Measurements from ENCODE around the gene COL15A1.
"Not testable (repeated sequence)": the region's sequence is repeated elsewhere in the genome, so short reads cannot be mapped to it uniquely, and the experiment has no call there.

The COL15A1 gene

GRCh38 chr9:98908897-98909634, 34.6 kb upstream of the COL15A1 start:
- DNase-seq (ENCODE audit: insufficient read length, low spot score) (no peak), FAIRE-seq (no peak)
- no peak for TF ChIP-seq POLR2A (IDR thresholded peaks at IDR 0.05; ENCODE audit: low read depth, low read length)

- no peak for TF ChIP-seq POLR2A (IDR thresholded peaks at IDR 0.05; ENCODE audit: low read depth, low read length)
- DNase-seq (ENCODE audit: insufficient read length, low spot score) (no peak), FAIRE-seq (no peak)
Observed at GRCh38 chr9:98909935-98910334, 33.8 kb upstream of the COL15A1 start.

DNA sequence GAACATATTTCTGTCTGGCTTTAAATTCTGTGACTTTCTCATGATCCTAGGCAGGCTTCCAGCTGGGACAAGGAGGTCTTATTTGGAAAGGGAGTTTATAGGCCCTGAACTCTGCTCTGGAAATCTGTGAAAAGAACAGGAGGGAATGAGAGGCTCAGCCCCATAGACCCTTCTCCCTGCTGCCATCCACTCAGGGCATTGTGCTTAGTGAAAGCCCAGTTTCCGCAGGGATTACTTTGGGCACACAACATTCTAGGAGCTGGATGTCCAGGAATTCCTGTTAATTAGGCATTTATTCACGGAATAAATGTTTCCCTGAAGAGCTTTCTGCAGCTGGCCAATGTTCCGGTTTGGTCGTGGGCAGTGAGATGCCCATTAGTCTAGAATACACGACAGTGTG, 32.7 kb upstream of the COL15A1 start:
- no peak for FAIRE-seq
- TF ChIP-seq POLR2A (IDR thresholded peaks at IDR 0.05; ENCODE audit: low read depth, low read length): no peak
- no peak for DNase-seq (ENCODE audit: insufficient read length, low spot score)

GRCh38 chr9:98911738-98912137, 32.0 kb upstream of the COL15A1 start:
- not testable (repeated sequence) for DNase-seq (ENCODE audit: insufficient read length, low spot score); FAIRE-seq

DNA sequence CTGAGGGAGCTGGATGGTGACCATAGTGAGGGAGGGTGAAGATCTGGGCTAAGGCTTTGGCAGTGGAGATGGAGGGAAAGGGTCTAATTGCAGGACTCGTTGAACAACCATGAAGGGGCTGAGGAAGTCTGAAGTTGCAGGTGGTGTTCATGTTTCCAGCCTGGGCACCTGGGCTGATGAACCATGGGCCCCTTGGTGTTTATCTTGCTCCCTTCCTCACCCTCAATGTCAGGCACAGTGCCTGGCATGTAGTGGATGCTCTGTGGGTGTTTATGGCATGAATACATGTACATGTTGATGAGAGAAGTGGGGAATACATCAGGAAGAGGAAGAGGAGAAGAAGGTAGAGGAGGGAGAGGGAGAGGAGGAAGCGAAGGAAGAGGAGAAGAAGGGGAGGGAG, 31.3 kb upstream of the COL15A1 start:
- no peak for FAIRE-seq
- no peak for DNase-seq (ENCODE audit: insufficient read length, low spot score)
- no peak for TF ChIP-seq POLR2A (IDR thresholded peaks at IDR 0.05; ENCODE audit: low read depth, low read length)

DNA sequence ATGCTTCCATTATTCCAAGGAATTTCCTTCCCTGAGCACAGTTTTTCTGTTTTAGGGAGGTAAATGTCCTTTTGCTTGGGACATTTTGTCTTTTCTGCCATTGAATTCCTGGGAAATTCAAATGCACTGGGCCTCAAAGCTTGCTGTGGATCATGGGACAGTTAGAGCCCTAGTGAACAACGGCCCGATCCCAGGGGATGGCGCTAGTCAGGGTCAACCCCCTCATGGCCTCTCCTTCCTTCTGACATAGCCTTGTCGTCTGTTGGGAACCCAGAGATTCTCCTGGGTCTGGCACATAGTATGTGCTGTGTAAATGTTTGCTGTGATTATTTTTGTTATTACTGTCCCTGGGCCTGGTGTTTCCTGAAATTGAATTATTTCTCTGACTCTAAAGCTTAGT, 30.7 kb upstream of the COL15A1 start:
- DNase-seq (ENCODE audit: insufficient read length, low spot score) (no peak), FAIRE-seq (no peak)

GRCh38 chr9:98913705-98914104, 30.0 kb upstream of the COL15A1 start:
- no peak for TF ChIP-seq POLR2A (IDR thresholded peaks at IDR 0.05; ENCODE audit: low read depth, low read length)
- FAIRE-seq: no peak

More for the DNA sequence above, 30.7 kb upstream of the COL15A1 start:
- TF ChIP-seq POLR2A (IDR thresholded peaks at IDR 0.05; ENCODE audit: low read depth, low read length): no peak

GRCh38 chr9:98915599-98915998, 28.1 kb upstream of the COL15A1 start:
- FAIRE-seq (no peak), DNase-seq (ENCODE audit: insufficient read length, low spot score) (no peak)
- TF ChIP-seq POLR2A (IDR thresholded peaks at IDR 0.05; ENCODE audit: low read depth, low read length): no peak

More at GRCh38 chr9:98913705-98914104, 30.0 kb upstream of the COL15A1 start:
- no peak for DNase-seq (ENCODE audit: insufficient read length, low spot score)

DNA sequence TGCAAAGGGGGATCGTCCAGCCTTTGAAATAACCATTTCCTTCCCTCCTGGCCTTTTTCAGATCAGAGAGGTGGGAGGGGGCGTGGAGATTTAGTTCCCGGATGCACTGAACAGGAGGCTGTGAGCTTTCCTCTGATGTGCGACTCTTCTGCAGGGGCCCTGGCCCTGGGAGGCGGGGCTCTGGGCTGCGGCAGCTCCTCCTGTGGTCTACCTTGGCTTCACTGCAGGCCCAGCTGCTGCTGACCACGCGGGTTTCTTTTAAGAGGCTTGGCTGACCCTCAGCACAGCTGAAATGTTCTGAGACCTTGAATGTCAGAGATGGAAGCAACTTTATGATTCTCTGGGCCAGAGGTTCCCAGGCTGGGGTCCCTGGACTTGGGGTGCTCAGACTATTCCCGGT, 27.0 kb upstream of the COL15A1 start:
- no peak for FAIRE-seq
- no peak for DNase-seq (ENCODE audit: insufficient read length, low spot score)
- TF ChIP-seq POLR2A (IDR thresholded peaks at IDR 0.05; ENCODE audit: low read depth, low read length): no peak

DNA sequence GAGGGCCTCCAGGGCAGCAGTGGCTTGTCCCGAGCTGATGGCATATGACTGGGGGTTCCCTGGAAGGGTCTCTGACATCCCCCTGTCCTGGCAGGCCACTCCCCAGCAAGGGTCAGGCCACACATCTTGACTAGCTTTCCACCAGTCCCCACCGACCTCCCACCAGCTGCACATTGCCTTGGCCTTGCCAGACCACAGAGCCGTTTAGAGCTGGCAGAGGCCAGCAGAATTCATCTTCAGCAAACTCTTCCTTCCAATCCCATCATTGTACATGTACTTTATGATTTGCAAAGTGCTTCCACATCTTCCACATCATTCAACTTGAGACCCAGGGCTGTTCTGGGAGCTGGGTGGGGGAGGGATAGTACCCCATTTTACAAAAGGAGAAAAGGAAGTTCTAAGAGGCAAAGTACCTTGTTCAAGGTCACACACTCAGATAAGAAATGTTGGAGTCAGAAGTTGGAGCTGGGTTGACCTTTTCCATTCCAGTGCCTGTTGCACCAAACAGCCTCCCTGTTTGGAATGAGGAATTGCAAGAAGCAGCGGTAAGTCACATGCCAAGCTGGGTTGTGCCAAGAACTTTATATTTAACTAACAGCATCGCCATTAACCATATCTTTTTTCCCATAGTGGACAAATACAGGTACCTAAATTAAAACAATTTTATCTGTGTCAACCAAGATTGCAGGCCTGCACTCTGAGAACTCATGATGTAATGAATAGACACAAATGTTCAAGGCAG, 25.8 kb upstream of the COL15A1 start:
- no peak for TF ChIP-seq POLR2A (IDR thresholded peaks at IDR 0.05; ENCODE audit: low read depth, low read length)
- FAIRE-seq (no peak), DNase-seq (ENCODE audit: insufficient read length, low spot score) (no peak)

GRCh38 chr9:98921732-98922131, 22.0 kb upstream of the COL15A1 start:
- DNase-seq (ENCODE audit: insufficient read length, low spot score) (no peak), FAIRE-seq (no peak)
- TF ChIP-seq POLR2A (IDR thresholded peaks at IDR 0.05; ENCODE audit: low read depth, low read length): no peak

GRCh38 chr9:98922721-98923435, 20.8 kb upstream of the COL15A1 start:
- no peak for TF ChIP-seq POLR2A (IDR thresholded peaks at IDR 0.05; ENCODE audit: low read depth, low read length)
- FAIRE-seq: no peak
- no peak for DNase-seq (ENCODE audit: insufficient read length, low spot score)

DNA sequence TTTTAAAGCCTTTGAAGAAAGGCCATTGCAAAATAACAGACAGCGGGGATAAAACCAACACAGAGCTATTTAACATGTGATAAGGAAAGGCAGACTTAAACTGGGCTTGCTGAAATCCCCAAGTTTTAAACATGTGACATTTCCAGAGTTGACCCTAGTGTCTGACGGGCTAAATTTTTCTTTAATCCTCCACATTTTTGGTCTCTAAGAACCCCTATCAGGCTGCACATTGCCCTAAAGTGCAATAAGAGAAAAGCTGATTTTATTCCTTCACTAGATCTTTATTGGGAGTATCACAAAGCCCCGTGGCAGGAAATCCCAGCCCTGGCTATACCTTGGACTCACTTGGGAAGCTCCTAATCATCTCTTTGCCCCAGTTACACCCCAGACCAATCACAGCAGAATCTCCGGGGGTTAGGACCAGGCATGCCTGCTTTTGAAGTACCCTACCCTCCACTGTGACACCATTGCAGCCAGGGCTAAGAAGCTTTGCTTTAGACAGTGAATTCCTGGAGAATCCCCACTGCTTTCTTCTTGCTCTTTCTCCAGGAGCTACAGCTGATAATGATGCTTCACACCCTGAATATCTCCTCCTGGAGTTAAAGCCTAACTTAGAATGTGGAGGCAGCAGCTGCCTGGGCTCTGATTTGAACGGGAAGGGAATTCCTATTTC, 20.1 kb upstream of the COL15A1 start:
- no peak for TF ChIP-seq POLR2A (IDR thresholded peaks at IDR 0.05; ENCODE audit: low read depth, low read length)
- FAIRE-seq (no peak), DNase-seq (ENCODE audit: insufficient read length, low spot score) (no peak)
